ENCODE data around the gene NCS1. TPM values are rescaled to one million over a fixed set of nuclear protein-coding genes. Genes with fewer than 3 reads are reported as not detected.

Gene NCS1
- total RNA-seq, 1 donor from 2014 or later = 312 TPM

GRCh38 chr9:130208600-130209347 is 36.6 kb downstream of the NCS1 start:
- Mint-ChIP-seq H3K27me3 (ENCODE audit: unreplicated experiment) (peaks cover 12% of the 10 kb centered on the region), H3K27ac (ENCODE audit: unreplicated experiment) (peak overlapping the region; percentile 21), H3K4me3 (ENCODE audit: unreplicated experiment) (peak overlapping the region; percentile 31), H3K36me3 (ENCODE audit: unreplicated experiment) (no peaks in the 10 kb centered on the region), H3K9me3 (ENCODE audit: unreplicated experiment) (peaks cover 18% of the 10 kb centered on the region), H3K4me1 (ENCODE audit: low read depth, unreplicated experiment) (peaks cover 21% of the 10 kb centered on the region)
- DNase-seq = peak; percentile 40
- TF ChIP-seq CTCF (IDR thresholded peaks at IDR 0.05; ENCODE audit: partially characterized antibody, unreplicated experiment) = no peak

- Mint-ChIP-seq H3K9me3 (ENCODE audit: unreplicated experiment) (peaks cover 22% of the 10 kb centered on the region), H3K36me3 (ENCODE audit: unreplicated experiment) (no peaks in the 10 kb centered on the region), H3K4me1 (ENCODE audit: low read depth, unreplicated experiment) (peaks cover 28% of the 10 kb centered on the region), H3K27me3 (ENCODE audit: unreplicated experiment) (peaks cover 16% of the 10 kb centered on the region), H3K27ac (ENCODE audit: unreplicated experiment) (peak overlapping the region; percentile 77), H3K4me3 (ENCODE audit: unreplicated experiment) (peak overlapping the region; percentile 61)
- no peak for TF ChIP-seq CTCF (IDR thresholded peaks at IDR 0.05; ENCODE audit: partially characterized antibody, unreplicated experiment)
- peak; percentile 23 for DNase-seq
These were observed 37.2 kb downstream of the NCS1 start for GRCh38 chr9:130209422-130209821.

- H3K27ac Mint-ChIP-seq (ENCODE audit: unreplicated experiment) = peak overlapping the region; percentile 70
- H3K36me3 Mint-ChIP-seq (ENCODE audit: unreplicated experiment) = no peaks in the 10 kb centered on the region
- H3K27me3 Mint-ChIP-seq (ENCODE audit: unreplicated experiment) = peaks cover 20% of the 10 kb centered on the region
- DNase-seq = peak; percentile 15
- H3K4me1 Mint-ChIP-seq (ENCODE audit: low read depth, unreplicated experiment) = peaks cover 35% of the 10 kb centered on the region
- no peak for TF ChIP-seq CTCF (IDR thresholded peaks at IDR 0.05; ENCODE audit: partially characterized antibody, unreplicated experiment)
- peaks cover 23% of the 10 kb centered on the region for H3K9me3 Mint-ChIP-seq (ENCODE audit: unreplicated experiment)
- no peak overlapping the region for H3K4me3 Mint-ChIP-seq (ENCODE audit: unreplicated experiment)
These were observed 39.5 kb downstream of the NCS1 start for GRCh38 chr9:130211548-130212226.

- Mint-ChIP-seq H3K9me3 (ENCODE audit: unreplicated experiment) (peaks cover 23% of the 10 kb centered on the region), H3K4me1 (ENCODE audit: low read depth, unreplicated experiment) (peaks cover 38% of the 10 kb centered on the region), H3K27me3 (ENCODE audit: unreplicated experiment) (peaks cover 20% of the 10 kb centered on the region), H3K4me3 (ENCODE audit: unreplicated experiment) (no peak overlapping the region), H3K27ac (ENCODE audit: unreplicated experiment) (peak overlapping the region; percentile 33), H3K36me3 (ENCODE audit: unreplicated experiment) (no peaks in the 10 kb centered on the region)
- peak; percentile 16 for DNase-seq
- TF ChIP-seq CTCF (IDR thresholded peaks at IDR 0.05; ENCODE audit: partially characterized antibody, unreplicated experiment) = no peak
These were observed 40.5 kb downstream of the NCS1 start for GRCh38 chr9:130212543-130213297.
